Activated CD8-positive, alpha-beta memory T cell treated with anti-CD3 and anti-CD28 coated beads, Interleukin-2, amount 50 U/mL, for 48 hours (primary cell): ENCODE data around the gene MED15.
"Not testable (repeated sequence)": the region's sequence is repeated elsewhere in the genome, so short reads cannot be mapped to it uniquely, and the experiment has no call there.

ENCODE experiments used
- DNase-seq: peaks from one replicate; pipeline ENCODE4 v3.0.0-alpha.2; 2020

Gene MED15

DNA sequence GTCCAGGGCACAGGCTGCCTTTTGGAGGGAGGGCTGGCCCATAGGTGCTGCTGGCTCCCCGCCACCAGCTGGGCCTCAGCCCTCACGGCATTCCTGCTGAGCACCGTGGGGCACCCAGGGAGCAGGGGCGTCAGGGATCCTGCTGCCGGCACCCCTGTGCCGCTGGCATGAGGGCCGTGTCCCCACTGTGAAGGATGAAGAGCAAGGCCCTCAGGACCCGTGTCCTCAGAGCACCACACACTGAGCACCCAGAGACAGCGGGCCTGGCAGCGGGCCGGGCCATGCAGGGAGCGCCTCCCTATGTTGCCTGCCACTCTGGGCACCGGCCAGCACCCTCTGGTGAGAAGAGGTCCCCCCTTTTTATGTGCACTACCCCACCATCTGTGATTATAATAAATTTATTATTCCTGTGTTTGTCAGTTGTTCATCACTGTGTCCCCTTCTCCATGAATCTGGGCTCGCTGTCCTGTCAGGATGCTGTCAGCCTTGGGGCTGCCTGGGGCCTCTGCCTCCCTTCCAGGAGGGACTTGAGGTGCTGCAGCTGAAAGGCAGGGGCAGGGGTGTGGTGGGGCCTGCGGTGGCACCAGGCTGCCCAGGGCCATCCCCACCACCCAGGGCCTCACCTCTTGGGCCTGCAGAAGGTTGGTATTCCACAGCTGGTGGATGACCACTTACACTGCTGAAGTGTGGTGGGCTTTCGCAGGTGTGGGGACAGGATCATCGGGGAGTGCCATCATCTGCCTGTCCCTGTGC is 80.0 kb downstream of the MED15 start:
- DNase-seq, result no peak

DNA sequence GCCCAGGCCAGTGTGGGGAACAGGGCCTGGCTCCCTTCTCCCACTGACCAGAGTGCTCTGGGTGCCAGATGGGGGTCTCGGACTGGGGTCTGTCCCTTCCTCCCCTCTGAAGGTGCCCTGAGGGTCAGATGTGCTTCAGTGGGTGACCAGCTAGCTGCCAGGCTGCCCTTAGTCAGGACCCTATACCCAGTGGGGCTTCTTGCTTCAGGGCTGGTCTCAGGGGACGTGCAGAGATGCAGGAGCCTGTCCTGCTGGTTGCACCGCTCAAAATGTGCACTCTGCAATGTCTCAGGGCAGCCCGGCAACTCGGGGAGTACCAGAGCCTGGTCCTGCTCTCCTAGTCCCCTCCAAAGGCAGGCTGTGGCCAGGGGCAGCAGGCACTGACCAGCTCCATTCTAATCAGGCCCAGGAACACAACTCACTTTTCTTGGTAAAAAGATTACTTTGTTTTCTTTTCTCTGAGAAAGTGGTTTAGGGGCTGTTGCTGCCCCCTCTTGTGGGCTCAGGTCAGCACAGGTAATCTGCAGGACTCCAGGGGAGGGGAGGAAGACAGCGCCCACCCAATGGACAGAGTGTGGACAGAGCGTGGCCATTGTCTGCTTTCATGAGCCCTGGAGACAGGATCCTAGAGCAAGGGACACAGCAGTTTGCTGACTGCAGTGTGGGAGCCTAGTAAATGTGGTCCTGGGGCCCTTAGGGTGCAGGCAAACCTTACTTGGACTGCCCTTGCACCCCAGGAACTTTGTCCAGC is 80.9 kb downstream of the MED15 start:
- no peak for DNase-seq

DNA sequence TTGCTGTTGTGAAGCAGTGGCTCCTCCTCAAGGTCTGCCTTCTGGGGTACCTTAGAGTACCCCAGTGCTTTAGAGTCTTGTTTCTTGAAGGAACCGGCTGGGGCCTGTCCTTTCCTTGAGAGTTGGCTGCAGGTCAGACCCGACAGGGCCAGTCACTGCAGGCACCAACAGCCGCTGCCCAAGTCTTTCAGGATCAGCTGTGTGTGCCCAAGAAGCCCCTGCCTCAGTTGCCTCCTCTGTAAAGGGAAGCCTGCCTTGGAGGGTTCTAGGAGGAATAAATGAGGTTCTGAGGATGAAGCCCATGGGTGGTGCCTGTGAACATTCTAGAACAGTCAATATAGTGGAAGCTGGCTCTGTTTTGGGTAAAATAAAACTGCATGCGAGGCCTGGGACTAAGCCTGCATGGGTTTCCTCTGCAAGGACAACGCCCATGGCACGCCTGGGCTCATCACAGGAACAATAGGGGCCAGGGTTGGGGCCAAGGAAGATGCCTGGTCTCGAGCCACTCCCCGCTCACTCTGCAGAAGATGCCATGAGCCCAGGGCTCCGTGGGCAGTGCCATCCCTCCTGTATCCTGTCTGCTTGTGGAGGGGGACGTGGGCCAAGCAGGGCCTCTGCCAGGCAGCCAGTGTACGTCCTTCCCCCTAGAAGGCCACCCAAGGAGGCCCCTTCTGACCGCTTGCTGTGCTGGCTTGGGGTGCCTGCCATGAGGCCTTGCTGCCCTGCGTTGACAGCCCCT is 81.6 kb downstream of the MED15 start:
- DNase-seq, result no peak

DNA sequence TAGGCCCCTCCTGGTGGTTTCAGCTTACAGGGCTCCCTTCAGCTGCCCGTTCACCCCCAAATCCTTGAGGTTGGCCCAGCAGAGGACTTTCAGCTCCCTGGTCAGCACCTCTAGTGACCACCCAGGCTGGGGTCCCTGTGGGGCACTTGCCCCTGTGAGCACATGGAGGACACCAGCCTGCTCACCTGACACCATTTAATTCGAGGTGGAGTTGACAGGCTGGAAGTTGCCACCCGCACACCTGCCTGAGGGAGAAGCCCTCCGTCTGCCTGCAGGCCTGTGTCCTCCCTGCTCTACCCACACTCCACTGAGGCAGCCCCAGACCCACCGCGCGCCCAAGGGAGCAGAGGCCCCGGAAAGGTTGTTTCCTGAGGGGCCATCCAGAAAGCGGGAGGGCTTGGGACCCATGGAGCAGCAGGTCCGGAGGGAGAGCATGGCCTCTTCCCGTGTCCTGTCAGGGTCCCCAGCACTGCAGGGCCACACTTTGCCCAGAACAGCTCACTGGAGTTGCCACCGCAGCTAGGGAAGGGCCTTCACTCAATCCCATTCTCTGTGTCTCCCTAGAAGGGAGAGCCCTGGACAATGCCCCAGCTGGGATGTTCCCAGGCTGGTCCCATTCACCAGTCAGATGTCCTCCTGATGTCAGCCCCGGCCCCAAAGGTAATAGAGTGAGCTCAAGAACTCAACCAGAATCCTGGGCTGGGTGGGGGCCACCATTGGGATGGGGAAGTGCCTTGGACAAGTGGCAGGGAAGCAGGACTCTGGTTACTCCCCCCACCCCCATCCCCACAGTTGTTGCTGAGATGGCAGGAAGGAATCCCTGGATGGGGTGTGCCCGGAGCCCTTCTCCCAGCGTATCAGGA is 82.4 kb downstream of the MED15 start:
- no peak for DNase-seq

DNA sequence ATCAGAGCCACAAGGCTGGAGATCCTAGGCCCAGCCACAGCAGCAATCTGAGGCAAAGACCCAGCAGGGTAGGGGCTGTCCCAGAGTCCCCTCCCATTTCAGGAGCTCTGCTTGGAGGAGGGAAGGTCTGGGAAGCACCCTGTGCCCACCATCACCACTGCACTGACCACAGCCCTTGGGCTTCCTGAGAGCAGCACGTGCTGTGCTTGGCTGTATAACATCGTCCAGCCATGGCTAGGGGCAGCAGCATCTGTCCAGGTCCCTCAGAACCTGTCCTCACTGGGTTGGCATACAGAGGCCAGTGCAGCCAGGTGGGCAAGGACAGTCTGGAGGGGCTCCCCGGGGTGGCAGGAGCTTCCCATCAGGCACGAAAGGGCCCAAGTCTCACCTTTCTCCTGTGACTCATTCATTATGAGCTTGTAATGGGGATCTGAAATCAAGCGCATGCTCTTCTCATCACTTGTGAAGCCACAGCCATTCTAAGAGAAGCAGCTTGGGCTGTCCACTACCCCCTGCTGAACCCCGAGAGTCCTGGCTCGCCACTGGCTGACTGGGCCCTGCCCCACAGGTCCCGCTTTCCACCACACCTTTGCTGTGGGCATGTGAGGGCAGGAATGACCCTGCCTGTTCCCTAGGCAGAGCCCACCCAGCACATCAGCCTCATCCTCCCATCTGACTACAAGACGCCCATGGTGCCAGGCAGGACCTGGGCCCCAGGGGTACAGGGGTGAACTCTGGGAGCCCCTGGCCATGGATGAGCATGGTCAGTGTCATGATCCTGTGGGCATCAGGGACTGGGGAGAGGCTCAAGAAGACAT is 83.3 kb downstream of the MED15 start:
- no peak for DNase-seq

DNA sequence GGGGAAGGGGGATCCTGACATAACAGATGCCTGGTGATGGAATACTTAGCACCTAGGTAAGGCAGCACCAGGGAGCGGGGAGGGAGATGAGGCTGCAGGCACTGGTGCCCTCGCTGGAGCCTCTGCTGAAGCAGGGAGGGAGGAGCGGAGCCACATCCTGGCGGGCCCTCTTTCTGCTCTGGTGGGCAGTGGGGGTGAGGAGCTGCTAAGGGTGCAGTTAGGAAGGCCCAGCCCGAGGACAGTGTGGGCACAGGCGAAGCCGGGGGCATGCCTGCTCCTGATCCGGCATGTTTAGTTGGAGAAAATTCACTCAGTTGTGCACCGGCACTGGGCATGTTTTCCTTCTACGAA is 83.9 kb downstream of the MED15 start:
- DNase-seq, result no peak

DNA sequence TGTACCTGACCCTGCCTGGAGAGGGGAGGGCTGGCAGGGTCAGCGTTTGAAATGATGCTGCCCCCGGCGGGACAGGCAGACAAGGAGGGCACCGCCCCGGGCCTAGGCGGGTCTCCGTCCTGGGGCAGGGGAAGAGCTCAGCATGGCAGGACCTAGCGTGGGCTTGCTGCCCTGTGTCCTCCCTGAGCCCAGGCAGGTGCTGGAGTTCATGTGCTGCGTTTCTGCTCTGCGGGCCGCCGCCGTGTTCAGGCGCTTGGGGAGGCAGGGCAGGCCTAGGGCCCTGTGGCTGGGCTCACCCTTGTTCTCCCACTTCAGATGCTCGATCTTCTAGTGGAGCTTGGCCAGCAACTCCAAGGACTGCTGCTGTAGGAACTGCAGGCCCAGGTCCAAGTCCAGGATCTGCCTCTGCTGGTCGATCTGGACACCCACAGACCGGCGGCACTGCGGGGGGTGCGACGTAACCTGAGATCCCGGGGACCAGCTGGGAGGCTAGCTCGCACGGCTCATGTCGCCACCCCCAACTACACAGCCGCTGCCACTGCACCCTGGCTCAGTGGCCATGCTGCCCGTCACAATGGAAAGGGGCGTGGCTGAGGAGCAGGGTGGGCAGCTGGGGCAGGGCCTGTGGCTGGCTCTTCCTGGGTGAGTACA is 84.4 kb downstream of the MED15 start:
- DNase-seq, result no peak

DNA sequence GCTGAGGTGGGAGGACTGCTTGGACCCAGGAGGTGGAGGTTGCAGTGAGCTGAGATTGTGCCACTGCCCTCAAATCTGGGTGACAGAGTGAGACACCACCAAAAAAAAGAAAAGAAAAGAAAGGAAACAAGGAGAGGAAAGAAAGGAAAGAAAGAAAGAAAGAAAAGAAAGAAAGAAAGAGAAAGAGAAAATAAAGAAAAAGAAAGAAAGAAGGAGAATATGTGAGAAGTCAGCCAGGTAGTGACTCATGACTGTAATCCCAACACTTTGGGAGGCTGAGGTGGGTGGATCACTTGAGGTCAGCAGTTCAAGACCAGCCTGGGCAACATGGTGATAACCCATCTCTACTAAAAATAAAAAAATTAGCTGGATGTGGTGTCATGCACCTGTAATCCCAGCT is 86.6 kb downstream of the MED15 start:
- not testable (repeated sequence) for DNase-seq

DNA sequence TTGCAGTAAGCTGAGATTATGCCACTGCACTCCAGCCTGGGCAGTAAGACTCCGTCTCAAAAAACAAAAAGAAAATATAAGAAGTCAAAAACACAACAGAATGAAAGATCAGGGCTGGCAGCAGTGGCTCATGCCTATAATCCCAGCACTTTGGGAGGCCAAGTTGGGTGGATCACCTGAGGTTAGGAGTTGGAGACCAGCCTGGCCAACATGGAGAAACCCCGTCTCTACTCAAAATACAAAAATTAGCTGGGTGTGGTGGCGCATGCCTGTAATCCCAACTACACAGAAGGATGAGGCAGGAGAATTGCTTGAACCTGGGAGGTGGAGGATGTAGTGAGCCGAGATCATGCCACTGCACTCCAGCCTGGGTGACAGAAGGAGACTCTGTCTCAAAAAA is 87.1 kb downstream of the MED15 start:
- DNase-seq, result not testable (repeated sequence)

DNA sequence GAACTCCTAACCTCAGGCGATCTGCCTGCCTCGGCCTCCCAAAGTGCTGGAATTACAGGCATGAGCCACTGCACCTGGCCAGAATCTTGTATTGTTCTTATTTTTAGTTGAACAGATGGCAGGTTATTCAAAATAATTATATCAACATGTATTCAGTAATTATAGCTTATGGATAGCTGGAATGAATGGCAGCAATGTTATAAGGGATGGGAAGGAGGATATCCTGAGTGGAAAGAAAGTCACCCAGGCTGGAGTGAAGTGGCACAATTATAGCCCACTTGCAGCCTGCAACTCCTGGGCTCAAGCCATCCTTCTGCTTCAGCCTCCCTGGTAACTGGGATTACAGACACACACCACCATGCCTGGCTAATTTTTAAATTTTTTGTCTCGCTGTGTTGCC is 88.1 kb downstream of the MED15 start:
- DNase-seq, result no peak

DNA sequence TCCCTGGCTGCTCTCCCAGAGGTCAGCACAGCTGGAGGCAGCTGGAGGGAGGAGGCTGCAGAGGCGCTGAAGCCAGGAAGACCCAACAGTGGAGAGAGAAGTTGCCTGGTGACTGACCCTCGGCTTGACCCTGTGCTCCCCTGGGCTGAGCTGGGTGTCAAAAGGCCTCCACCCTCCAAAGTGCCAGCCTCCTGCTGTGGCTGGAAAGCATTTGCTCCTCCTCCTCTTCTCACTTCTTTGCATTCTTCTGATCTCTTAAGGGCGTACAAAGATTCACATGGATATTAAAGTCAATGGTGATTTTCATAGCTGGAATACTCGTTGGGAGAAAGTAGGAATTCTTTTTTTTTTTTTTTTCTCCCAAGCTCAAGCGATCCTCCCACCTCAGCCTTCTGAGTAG is 91.7 kb downstream of the MED15 start:
- DNase-seq, result no peak

DNA sequence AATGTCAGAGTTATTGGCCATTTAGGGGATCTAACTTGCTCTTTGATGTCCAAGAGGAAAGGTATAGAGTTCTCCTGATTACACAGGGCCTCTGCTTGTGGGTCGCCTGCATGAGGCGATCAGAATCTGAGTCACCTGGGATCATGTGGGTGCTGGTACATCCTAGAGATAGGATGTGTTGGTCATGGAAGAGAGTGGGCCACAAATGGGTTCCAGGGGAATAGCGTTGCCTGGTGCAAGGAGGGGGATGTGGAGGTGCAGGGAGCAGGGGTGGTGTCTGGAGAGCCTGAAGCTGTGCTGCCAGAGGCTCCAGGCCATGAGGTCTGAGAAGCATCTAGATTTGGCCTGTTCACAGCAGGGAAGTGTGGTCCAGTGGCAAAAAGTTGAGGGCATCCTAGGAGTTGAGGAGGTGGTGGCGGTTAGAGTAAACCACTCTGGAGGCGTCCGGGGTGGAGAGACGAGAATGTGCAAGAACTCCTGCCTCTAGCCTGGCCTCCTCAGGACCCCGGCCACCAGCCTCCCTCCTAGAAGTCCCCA is 92.8 kb downstream of the MED15 start:
- no peak for DNase-seq

DNA sequence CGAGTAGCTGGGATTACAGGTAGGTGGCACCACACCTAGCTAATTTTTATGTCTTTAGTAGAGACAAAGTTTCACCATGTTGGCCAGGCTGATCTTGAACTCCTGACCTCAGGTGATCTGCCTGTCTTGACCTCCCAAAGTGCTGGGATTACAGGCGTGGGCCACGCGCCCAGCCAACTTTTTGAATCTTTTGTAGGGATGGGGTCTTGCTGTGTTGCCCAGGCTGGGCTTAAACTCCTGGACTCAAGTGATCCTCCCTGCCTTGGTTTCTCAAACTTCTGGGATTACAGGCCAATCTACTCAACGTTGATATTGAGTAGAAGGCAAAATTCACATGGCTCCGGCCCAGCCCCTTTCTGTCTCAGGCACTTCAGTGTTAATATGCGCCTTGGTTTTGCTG is 93.9 kb downstream of the MED15 start:
- no peak for DNase-seq

DNA sequence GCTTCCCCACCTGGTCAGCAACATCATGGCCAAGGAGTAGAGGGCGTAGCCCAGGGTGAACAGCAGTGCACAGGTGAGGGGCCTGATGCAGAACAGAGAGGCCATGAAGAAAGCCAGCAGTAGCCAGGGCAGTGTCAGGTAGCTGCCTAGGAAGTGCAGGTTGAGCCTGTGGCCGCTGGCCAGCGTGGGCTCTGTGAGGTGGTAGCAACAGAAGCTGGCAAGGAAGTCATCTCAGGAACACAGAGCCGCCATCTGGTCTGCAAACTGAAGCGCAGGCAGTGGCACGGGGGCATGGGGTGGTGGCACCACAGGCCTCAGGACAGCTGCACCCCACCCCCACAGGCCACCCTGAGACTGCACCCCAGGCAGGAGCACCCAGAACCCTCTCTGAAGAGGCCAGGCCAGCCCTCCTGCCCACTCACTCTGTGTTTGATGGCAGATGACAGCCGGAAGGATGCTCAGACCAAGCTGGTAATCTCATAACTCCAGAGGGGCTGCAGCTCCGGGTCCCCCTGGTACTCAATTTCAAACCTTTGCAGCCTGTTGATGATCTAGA is 95.3 kb downstream of the MED15 start:
- no peak for DNase-seq

DNA sequence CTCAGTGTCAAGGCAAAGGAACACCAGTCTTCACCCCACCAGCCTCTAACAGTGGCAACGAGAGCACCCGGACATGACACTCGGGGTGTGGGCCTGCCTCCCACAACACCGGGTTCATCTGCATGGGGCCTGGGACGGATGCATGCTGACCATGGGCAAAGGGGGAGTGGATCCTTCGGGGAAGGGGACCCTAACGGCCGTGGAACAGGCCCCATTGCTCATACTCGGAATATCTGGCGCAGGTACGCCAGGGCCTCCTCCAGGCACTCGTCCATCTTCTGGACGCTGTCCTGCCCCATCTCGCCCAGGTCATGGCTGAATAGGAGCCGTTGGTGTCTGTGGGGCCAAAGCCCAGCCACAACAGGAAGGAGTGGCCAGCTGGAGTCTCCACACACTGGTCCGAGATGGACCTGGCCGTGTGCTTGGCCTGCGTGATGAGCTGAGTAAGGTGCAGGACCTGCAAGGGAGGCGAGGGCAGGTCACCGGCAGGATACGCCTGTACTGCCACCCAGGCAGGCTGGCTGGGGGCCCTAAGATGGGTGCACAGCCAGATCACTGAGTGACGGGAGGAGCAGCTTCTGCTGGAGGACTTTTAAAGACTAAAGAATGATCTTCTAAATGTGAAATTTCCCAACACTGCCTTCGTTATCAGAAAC is 96.8 kb downstream of the MED15 start:
- DNase-seq, result no peak

DNA sequence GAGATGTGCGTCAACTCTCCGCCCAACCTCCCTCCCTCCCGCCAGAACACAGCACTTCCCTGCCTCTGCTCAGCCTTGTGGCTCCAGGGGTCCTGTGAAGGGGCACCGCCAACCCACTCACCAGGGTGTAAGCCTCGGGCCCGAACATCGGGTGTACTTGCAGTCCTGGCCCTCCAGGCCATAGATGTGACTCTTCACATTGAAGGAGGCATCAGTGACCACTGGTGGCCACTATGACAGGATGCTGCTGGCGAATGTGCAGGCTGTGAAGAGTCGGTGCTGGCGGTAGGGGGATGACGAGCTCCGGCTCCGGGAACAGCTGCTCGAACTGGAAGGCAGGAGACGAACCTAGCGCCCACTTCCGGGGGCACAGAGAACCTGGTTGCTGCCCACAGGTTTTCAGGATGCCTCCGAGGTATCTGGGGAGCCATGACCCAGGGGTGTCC is 97.4 kb downstream of the MED15 start:
- no peak for DNase-seq

DNA sequence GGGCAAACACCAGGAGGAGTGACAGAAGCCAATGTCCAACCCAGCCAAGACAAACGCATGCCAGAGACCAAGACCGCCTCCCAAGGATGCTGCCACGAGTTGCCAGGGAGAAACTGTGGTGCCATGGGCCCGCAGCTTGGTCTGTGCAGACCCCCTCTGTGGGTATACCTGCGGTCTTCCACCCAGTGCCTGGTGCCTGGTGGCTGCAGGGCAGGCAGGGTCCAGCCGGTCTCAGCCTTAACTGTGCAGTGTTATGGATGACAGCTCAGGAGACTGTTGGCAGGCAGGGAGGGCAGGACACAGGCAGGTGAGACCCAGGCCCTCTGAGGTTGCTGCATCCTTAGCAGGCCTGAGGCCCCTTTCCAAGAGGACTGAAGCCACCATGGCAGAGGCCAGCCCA is 97.9 kb downstream of the MED15 start:
- peak; percentile 40 for DNase-seq

DNA sequence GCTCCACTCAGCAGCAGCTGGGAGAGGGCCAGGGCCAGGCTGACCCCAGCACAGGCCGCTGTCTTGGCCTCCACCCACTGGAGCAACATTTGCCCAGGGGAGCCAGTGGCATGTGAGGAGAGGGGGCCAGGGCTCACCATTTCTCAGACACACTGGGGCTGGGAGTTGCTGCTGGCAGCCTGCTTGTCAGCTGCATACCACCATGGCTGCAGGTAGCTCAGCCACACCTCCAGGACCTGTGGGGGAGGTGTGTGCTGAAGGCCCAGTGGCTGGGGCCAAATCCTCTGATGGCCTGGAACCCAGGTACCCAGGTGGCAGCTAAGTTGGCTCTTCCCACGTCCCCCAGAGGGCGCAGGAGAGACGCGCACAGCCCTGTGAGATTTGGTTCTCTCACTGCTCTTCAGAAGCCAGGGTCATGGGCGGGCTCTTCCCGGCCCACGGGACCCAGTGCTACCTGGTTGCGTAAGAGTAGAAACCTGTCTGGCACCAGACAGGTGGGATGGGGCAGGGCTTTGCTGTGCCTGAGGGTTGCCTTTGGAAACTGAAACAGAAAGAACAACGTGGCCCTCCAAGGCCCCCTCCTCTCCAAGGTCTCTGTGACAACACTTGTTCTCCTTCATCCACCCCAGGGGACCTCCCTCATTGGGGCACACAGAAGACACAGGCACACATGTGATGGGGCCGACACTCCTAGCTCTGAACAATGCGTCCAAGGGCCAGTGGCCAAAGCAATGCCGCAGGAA is 98.8 kb downstream of the MED15 start:
- peak; percentile 82 for DNase-seq

DNA sequence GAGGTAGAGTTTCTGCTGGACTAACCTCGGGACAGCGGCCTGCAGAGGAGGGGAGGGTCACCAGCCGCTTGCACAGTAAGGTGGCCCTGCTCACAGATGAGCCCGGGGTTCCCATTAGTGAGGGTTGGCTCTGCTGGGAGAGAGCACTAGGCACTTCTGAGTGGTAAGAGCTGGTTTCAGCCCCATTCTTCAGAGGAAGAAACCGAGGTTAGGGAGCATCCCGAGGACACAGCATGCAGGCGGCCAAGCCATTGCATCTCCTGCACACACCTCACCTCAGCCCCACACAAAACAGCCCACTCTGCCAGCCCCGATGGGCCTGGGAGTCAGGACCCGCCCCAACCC is 99.3 kb downstream of the MED15 start:
- DNase-seq, result peak; percentile 50
